Fibroblast of skin of left biceps (primary cell): ENCODE results near the gene MYO1D.
A peak's percentile ranks its signal among the peaks of the same experiment; 100 is the strongest.

Source experiments
- DNase-seq, 2 experiments: peaks; one replicate each; pipeline ENCODE4 v3.0.0-alpha.2; 2013; ENCODE audit warnings: low read depth in 2 of 2

Gene MYO1D

DNA sequence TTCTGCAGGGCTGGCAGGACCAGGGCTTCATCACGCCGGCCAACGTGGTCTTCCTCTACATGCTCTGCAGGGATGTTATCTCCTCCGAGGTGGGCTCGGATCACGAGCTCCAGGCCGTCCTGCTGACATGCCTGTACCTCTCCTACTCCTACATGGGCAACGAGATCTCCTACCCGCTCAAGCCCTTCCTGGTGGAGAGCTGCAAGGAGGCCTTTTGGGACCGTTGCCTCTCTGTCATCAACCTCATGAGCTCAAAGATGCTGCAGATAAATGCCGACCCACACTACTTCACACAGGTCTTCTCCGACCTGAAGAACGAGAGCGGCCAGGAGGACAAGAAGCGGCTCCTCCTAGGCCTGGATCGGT is 388.8 kb downstream of the MYO1D start:
- no peak for DNase-seq

- DNase-seq, result no peak
Observed at GRCh38 chr17:32487473-32488176, 389.3 kb downstream of the MYO1D start.

GRCh38 chr17:32486701-32487472 is 390.0 kb downstream of the MYO1D start, which contains the start of gene CDK5R1:
CDK5R1 (plus strand) TSS chr17:32486993; CDS start chr17:32487621, 628 bp downstream.
- no peak for DNase-seq

- DNase-seq, result peak; percentile 29 to 33
Observed at GRCh38 chr17:32486111-32486700, 390.7 kb downstream of the MYO1D start.

DNA sequence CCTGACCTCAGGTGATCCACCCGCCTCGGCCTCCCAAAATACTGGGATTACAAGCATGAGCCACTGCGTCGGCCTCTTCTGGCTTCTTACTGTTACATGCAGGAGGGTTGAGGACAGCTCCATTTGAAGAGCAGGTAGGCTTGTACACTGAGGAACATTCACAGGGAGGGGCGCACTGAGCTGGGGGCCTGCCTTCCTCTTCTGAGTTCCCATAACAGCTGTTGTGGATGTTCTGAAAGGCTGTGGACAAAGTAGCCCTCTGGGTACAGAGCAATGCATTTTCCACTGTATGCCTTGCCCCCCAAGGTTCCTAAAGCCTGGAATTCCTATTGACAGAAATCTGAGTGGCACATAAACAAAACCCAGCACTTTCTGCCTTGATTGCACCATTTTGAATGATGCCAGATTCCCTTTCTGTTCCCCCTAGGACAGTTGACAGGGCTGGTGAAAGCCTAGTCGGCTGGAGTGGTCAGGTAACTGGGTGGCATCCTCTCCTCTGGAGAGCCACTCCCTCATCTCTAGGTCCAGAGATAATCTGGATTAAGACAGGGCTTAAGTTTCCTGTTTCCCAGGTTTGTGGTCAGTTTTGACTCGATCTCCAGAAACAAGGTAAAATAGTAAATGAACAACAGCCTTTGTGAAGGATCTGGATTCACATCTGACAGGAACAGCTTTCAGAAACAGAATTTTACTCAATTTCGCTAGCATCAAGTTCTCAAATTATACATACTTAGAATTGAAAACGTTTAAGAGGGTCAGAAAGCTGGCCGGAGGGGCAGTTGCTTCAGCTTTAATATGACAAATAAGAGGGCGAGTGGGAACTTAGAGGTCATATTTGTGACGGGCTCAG is 391.4 kb downstream of the MYO1D start:
- DNase-seq, result no peak

DNA sequence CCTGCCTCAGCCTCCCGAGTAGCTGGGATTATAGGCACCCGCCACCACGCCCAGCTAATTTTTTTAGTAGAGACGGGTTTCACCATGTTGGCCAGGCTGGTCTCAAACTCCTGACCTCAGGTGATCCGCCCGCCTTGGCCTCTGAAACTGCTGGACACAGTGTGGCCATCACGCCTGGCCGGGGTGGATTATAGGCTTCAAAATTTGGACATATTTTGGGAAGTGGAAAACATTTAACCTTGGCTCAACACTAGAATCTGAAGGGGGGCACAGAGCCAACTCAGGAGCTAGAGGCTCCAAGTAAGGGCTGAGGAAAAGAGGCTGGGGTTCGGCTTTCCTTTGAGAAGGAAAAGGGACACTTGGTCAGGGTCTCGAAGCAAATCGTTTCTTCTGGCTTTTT is 392.3 kb downstream of the MYO1D start:
- no peak for DNase-seq

- DNase-seq, result no peak
Observed at GRCh38 chr17:32484041-32484461, 392.9 kb downstream of the MYO1D start.

- peak; percentile 41 to 45 for DNase-seq
Observed at GRCh38 chr17:32483451-32484019, 393.4 kb downstream of the MYO1D start.

DNA sequence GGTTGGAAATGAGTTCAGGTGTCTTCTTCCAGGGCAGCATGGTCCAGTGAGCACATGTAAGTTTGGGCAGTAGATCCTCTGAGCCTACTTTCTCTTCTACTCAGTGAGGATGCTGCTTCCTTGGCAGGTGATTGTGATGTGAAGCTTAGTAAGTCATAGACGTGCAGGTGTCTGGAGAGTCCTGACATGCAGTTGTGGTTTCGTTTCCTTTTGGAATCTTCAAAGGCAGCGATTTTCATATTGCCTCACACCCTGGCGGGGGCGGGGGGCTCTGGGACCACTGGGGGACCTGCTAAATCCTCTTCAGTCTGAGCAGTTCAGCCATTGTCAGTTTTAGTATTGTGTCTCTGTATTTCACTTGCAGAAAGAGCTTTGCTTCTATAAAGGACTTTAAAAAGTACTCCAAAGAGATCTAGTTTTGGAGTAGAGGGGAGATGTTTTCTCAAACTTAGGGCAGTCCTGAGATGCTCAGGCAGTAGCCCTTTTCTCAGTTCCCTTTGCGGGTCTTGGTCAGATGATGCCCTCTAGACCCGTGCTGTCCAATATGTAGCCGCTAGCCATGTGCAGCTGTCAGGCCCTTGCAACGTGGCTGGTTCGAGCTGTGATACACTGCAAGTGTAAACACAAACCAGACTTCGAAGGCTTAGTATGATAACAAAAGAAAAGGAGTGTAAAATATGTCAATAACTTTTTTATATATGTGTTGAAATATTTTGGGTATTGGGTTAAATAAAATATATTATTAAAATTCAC is 394.2 kb downstream of the MYO1D start:
- DNase-seq, result no peak

DNA sequence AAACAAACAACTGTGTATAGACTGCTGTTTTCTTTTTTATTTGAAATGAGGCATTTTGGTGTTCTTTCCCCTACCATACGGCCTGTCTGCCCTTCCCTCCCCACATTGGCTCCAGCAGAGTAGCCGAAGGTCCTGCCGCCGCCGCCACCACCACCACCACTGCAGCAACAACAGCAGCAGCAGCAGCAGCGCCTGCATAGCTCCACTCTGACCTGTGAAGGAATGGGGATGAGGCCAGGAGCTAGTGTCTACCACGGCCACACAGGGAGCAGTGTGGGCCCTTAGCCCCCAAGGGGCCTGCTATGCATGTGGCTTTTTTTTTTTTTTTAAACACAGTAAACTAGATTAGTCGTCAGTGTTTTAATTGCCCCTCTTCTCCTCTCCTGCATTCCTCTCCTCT is 395.7 kb downstream of the MYO1D start:
- no peak for DNase-seq

- DNase-seq, result no peak
Observed at GRCh38 chr17:32479074-32479617, 397.8 kb downstream of the MYO1D start.

GRCh38 chr17:32477220-32477619 is 399.7 kb downstream of the MYO1D start:
- no peak for DNase-seq

DNA sequence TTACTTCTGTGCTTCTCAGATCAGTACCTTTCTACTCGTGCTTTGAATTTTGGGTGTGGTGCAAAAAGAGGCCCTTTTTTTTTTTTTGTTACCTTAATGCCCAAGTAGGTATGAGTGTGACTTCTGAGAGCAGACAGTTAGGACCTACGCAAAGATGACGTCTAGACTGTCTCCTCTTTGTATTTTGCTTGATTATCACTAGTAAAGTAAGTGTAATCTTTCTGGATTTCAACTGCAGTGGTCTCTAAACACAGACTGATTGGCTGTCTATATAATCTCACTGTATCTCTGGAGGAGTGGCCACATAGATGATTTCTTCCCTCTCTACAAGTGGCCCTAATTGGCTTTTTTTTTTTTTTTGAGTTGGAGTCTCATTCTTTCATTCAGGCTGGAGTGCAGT is 401.7 kb downstream of the MYO1D start:
- no peak for DNase-seq

DNA sequence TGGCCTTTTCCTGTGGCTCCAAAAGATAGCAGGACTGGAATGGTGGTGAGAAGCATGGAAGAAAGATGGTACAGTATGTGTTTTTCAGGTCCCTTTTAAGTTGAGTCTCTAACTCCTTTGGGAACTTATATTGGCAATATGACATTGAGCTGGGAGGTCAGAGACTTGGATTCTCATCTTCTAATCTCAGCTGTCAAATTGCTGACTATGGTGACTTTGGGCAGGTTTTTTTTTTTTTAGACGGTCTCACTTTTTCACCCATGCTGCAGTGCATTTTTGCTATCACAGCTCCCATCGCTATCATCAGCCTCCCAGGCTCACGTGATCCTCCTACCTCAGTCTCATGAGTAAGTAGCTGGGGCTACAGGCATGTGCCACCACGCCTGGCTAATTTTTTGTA is 405.3 kb downstream of the MYO1D start:
- DNase-seq, result no peak

DNA sequence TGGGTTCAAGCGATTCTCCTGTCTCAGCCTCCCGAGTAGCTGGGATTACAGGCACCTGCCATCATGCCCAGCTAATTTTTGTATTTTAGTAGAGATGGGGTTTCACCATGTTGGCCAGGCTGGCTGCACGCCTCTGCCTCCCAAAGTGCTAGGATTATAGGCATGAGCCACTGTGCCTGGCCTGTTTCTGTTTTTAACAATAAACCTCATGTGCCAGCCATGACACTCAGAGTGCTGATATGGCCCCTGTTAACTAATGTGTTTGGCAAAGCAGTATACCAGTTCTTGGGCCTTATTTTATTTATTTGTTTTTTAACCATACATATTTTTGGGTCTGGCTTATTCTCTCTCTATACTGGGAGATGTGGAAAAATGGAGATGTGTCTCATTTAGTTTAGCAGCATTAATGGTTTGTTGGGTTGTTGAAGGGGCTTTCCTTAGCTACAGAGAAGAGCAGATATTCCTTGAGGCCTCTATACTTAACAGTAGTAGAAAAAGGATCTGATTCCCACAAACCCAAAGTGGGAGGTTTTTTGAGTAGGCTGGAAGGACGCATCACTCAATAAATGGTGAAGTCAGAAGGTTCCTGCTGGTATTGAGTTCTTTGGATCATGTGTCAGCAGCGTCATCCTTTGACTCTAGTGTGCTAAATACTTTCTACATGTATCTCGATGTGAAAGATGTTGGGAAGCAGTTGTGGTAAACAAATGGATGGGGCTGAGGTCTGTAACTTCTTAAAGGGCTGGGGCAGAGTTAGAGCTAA is 406.3 kb downstream of the MYO1D start:
- DNase-seq, result no peak

- no peak for DNase-seq
Observed at GRCh38 chr17:32467949-32468348, 409.0 kb downstream of the MYO1D start.

- DNase-seq, result no peak
Observed at GRCh38 chr17:32464374-32464773, 412.6 kb downstream of the MYO1D start.

- no peak for DNase-seq
Observed at GRCh38 chr17:32463304-32463703, 413.6 kb downstream of the MYO1D start.

- DNase-seq, result no peak
Observed at GRCh38 chr17:32461853-32462617, 414.9 kb downstream of the MYO1D start.
